Hepatocyte (in vitro differentiated cells): ENCODE results near the gene IDH2.

Source experiments
- CTCF ChIP-seq: fragments of 200-600 bp; sonication (generic); IDR thresholded peaks from 2 replicates; pipeline ENCODE4 v1.5.1; 2016; ENCODE audit warnings: antibody characterized with exemption, mild to moderate bottlenecking; ENCODE audit not compliant: poor library complexity
- EZH2 ChIP-seq: fragments of 200-600 bp; sonication (generic); IDR thresholded peaks from 2 replicates; pipeline ENCODE4 v1.6.1; 2016; ENCODE audit warnings: antibody characterized with exemption, mild to moderate bottlenecking, borderline replicate concordance
- EZH2phosphoT487 ChIP-seq: fragments of 200-600 bp; sonication (generic); IDR thresholded peaks from one replicate; pipeline ENCODE4 v1.6.1; 2018; ENCODE audit warnings: antibody characterized with exemption, mild to moderate bottlenecking, low read depth, moderate library complexity; ENCODE audit not compliant: unreplicated experiment, severe bottlenecking

DNA sequence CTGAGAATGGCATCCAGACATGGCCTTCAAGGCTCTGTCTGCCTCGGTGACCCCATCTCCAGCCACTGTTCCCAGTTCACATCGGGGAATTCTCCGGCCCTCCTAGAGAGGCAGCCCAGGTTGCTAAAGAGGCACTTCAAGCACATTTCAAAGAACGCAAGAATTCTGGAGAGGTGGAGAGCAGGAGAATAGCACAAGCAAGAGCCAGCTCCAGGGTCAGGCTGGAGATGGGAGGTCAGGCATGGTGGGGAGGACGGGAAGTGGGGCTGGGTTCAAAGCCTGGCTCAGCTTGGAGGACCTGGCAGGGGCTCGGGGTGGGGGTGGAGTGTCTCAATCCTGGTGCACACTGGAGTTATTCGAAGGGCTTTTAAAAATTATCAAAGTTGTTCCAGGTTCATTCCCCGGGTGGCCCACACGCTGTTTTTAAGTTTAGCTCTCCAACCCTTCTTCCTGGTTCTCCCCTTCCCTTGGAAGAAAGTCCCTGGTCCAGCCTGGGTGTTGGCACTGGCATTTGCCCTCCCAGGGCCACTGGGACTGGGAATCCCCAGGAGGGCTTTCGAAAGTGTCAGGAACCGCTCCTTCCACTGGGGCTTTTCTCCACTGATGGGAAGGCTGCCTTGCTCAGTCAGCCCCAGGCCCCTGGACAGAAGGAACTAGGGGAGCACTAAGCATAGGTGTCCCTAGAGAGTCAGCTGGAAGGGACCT lies 65.3 kb downstream of the IDH2 start:
- TF ChIP-seq CTCF (no peak), EZH2 (no peak), EZH2phosphoT487 (no peak)
